ENCODE data around the gene PAK2. TPM values are rescaled to one million over a fixed set of nuclear protein-coding genes. Genes with fewer than 3 reads are reported as not detected.

PAK2 gene
- total and polyA plus RNA-seq, 2 of the 4 experiments (the other 2 are of a cell fraction), result 31.8 to 36.0 TPM

GRCh38 chr3:196753201-196753600, 13.5 kb downstream of the PAK2 start:
- H2BK20ac ChIP-seq (ENCODE audit: low read depth, low read length), result no peak overlapping the region
- H3K27me3 ChIP-seq (ENCODE audit: control insufficient read depth, insufficient read depth, low read length), result no peaks in the 10 kb centered on the region
- POLR2A ChIA-PET (ENCODE audit: unreplicated experiment), result no interaction called here
- H3K14ac ChIP-seq (replicated peaks; ENCODE audit: low read depth, low read length), result no peak overlapping the region
- H3K4me3 ChIP-seq (ENCODE audit: insufficient read depth, low read depth, low read length), result no peak overlapping the region
- H3K79me1 ChIP-seq (ENCODE audit: low read depth in 1 of 2, low read length in 2 of 2), result peaks cover 23 to 70% of the 10 kb centered on the region in 2 experiments; a peak in 3 of 4 replicates
- H3K4ac ChIP-seq (ENCODE audit: low read depth, low read length), result no peak overlapping the region
- H2BK120ac ChIP-seq (ENCODE audit: low read depth, low read length), result no peak overlapping the region
- in situ Hi-C loops (cut with MboI; ENCODE audit: low sequenced_read_pairs) (no loop called here), intact Hi-C loops (cut with micrococcal nuclease) (loop anchor here (5.0 kb wide), 1 partner anchor 39 kb away; no protein-coding TSS in a partner anchor), dilution Hi-C loops (cut with HindIII; ENCODE audit: low sequenced_read_pairs, unreplicated experiment) (no loop called here)
- no peak overlapping the region for H3K23ac ChIP-seq (ENCODE audit: low read depth, low read length)
- H2AK9ac ChIP-seq (replicated peaks; ENCODE audit: low read depth, low read length, poor library complexity), result no peak overlapping the region
- no peak overlapping the region for H3K27ac ChIP-seq (ENCODE audit: insufficient read depth, low read length)
- peaks cover 3% of the 10 kb centered on the region; the same call in 1 of the 2 replicates for H3K36me3 ChIP-seq (ENCODE audit: control insufficient read depth, insufficient read depth, low read length)
- H4K20me1 ChIP-seq (ENCODE audit: insufficient read depth, low read length), result peaks cover 61% of the 10 kb centered on the region
- H4K91ac ChIP-seq (ENCODE audit: insufficient read depth, low read depth, low read length), result no peak overlapping the region
- H3K9me1 ChIP-seq (ENCODE audit: insufficient read depth, low read length), result peaks cover 7% of the 10 kb centered on the region
- no TSS peak for BruUV-seq (replicated peaks)
- no peak for ATAC-seq (ENCODE audit: low read depth)
- H2BK5ac ChIP-seq (ENCODE audit: low read depth, low read length, poor library complexity, severe bottlenecking), result no peak overlapping the region
- CTCF ChIA-PET, result no interaction called here
- no peak overlapping the region for H4K5ac ChIP-seq (ENCODE audit: low read depth, low read length)
- no peaks in the 10 kb centered on the region; the same call in 1 of the 2 replicates for H3K9me3 ChIP-seq (ENCODE audit: control insufficient read depth, insufficient read depth, low read length)
- no peak overlapping the region for H3K4me2 ChIP-seq (ENCODE audit: low read depth, low read length)
- TF ChIP-seq POLR2A (IDR thresholded peaks at IDR 0.05; ENCODE audit: low read depth, low read length) (no peak), RAD21 (IDR thresholded peaks at IDR 0.05; ENCODE audit: low read length) (no peak), CTCF (conservative IDR thresholded peaks at IDR 0.05; ENCODE audit: low read depth, low read length) (no peak), MAFK (IDR thresholded peaks at IDR 0.05; ENCODE audit: low read depth, low read length) (no peak), NFE2L2 (IDR thresholded peaks at IDR 0.05; ENCODE audit: low read depth, low read length) (no peak), CEBPB (IDR thresholded peaks at IDR 0.05; ENCODE audit: low read depth, low read length) (no peak), CHD1 (IDR thresholded peaks at IDR 0.05; ENCODE audit: low read depth, low read length) (no peak), RCOR1 (IDR thresholded peaks at IDR 0.05; ENCODE audit: insufficient replicate concordance, low read length) (no peak), SMC3 (IDR thresholded peaks at IDR 0.05; ENCODE audit: low read depth, low read length) (no peak), BHLHE40 (IDR thresholded peaks at IDR 0.05; ENCODE audit: low read depth, low read length) (no peak), FOS (IDR thresholded peaks at IDR 0.05; ENCODE audit: low read depth, low read length) (no peak), MXI1 (IDR thresholded peaks at IDR 0.05; ENCODE audit: borderline replicate concordance, low read depth, low read length) (no peak)
- TF ChIP-seq, protein P1, sequence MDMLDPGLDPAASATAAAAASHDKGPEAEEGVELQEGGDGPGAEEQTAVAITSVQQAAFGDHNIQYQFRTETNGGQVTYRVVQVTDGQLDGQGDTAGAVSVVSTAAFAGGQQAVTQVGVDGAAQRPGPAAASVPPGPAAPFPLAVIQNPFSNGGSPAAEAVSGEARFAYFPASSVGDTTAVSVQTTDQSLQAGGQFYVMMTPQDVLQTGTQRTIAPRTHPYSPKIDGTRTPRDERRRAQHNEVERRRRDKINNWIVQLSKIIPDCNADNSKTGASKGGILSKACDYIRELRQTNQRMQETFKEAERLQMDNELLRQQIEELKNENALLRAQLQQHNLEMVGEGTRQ (IDR thresholded peaks at IDR 0.05; ENCODE audit: low read depth, low read length), result no peak
- no peak overlapping the region for H2BK15ac ChIP-seq (ENCODE audit: low read depth, low read length)
- no CpG with 5 or more reads among the region's 8 CpGs for WGBS, 2 experiments (ENCODE audit: extremely low coverage in 2 of 2, insufficient read length in 1 of 2)
- no peak overlapping the region for H4K8ac ChIP-seq (ENCODE audit: low read depth in 2 of 2, low read length in 2 of 2)
- H3K18ac ChIP-seq (ENCODE audit: low read depth, low read length), result no peak overlapping the region
- no peak overlapping the region for H3K56ac ChIP-seq (ENCODE audit: extremely low read depth, insufficient read depth, low read length)
- no peak overlapping the region for H2AK5ac ChIP-seq (ENCODE audit: low read depth, low read length)
- H3K4me1 ChIP-seq (ENCODE audit: control insufficient read depth, insufficient read depth, low read length), result peaks cover 5% of the 10 kb centered on the region
- no peak overlapping the region for H3K9ac ChIP-seq (ENCODE audit: low read depth, low read length)
- no peak overlapping the region for H2AFZ ChIP-seq (replicated peaks; ENCODE audit: low read length, poor library complexity)
- DNase-seq, result no peak
